ENCODE data around the gene LRP11. TPM values are rescaled to one million over a fixed set of nuclear protein-coding genes. Genes with fewer than 3 reads are reported as not detected.
A peak's percentile ranks its signal among the peaks of the same experiment; 100 is the strongest.

LRP11 gene
- total and polyA plus RNA-seq, 2 of the 13 experiments (the other 11 are each of a cell fraction or from before 2014, with no cell fraction given), result 32.4 to 48.9 TPM

DNA sequence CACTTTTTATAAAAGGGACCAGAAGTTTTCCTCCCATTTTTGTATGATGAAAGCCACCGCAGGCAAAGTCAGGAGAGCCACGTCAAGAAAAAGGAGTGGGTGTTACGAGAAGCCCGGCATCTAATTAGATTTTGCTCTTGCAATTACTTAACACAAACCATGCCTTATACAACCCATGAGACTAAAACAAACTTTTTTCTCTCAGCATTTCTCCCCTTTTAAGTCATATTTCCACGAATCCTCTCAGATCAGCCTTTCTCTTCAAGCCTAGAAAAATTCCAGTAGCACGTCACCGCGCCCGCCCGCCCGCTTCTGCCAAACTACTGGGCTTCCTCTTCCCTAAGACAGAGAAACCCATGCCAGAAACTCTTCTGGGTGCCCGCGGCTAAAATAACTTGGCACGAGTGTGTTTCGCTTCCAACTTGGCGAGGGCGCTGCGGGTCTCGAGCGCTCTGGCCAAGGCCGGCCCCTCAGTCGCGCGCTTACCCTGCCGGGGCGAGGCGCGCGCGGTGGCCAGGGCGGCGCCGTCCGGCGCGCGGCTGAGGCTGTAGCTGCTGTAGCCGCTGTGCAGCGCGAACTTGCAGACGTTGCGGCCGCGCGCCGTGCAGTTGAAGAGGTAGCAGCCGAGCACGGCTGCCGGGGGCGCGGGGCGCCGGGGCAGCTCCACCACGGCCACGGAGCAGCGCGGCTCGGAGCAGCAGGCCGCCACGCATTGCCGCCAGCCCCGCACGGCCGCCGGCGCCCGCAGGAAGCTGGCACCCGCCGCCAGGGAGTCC is 1.0 kb downstream of the LRP11 start (continued):
- TF ChIP-seq, protein P1, sequence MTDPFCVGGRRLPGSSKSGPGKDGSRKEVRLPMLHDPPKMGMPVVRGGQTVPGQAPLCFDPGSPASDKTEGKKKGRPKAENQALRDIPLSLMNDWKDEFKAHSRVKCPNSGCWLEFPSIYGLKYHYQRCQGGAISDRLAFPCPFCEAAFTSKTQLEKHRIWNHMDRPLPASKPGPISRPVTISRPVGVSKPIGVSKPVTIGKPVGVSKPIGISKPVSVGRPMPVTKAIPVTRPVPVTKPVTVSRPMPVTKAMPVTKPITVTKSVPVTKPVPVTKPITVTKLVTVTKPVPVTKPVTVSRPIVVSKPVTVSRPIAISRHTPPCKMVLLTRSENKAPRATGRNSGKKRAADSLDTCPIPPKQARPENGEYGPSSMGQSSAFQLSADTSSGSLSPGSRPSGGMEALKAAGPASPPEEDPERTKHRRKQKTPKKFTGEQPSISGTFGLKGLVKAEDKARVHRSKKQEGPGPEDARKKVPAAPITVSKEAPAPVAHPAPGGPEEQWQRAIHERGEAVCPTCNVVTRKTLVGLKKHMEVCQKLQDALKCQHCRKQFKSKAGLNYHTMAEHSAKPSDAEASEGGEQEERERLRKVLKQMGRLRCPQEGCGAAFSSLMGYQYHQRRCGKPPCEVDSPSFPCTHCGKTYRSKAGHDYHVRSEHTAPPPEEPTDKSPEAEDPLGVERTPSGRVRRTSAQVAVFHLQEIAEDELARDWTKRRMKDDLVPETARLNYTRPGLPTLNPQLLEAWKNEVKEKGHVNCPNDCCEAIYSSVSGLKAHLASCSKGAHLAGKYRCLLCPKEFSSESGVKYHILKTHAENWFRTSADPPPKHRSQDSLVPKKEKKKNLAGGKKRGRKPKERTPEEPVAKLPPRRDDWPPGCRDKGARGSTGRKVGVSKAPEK (CRISPR knock-in tag; IDR thresholded peaks at IDR 0.05; ENCODE audit: borderline replicate concordance), result no peak
- no peak; the same call in 1 of the 2 replicates for TF ChIP-seq GLI4 (CRISPR knock-in tag; IDR thresholded peaks at IDR 0.05; ENCODE audit: borderline replicate concordance)
- no peak for TF ChIP-seq ZNF263 (CRISPR knock-in tag; IDR thresholded peaks at IDR 0.05)
- no peak for TF ChIP-seq ZNF468 (CRISPR knock-in tag; IDR thresholded peaks at IDR 0.05)
- no peak for TF ChIP-seq SRF (IDR thresholded peaks at IDR 0.05; ENCODE audit: low read depth, low read length)
- TF ChIP-seq, protein P2, sequence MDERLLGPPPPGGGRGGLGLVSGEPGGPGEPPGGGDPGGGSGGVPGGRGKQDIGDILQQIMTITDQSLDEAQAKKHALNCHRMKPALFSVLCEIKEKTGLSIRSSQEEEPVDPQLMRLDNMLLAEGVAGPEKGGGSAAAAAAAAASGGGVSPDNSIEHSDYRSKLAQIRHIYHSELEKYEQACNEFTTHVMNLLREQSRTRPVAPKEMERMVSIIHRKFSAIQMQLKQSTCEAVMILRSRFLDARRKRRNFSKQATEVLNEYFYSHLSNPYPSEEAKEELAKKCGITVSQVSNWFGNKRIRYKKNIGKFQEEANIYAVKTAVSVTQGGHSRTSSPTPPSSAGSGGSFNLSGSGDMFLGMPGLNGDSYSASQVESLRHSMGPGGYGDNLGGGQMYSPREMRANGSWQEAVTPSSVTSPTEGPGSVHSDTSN (CRISPR knock-in tag; IDR thresholded peaks at IDR 0.05), result no peak
- TF ChIP-seq, protein P3, sequence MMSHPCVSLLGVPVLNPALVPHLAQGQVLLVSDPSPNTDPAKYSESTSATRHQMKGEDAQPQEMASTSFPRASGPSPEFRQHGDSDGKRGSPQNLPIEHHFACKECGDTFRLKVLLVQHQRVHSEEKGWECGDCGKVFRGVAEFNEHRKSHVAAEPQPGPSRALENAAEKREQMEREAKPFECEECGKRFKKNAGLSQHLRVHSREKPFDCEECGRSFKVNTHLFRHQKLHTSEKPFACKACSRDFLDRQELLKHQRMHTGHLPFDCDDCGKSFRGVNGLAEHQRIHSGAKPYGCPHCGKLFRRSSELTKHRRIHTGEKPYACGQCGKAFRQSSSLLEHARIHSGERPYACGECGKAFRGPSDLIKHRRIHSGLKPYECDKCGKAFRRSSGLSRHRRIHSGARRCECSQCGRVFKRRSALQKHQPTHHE (CRISPR knock-in tag; IDR thresholded peaks at IDR 0.05; ENCODE audit: borderline replicate concordance), result no peak
- 0 out of 2 replicates have a peak, but pooled peaks have one; percentile 79 for TF ChIP-seq ZFYVE20 (CRISPR knock-in tag; IDR thresholded peaks at IDR 0.05; ENCODE audit: borderline replicate concordance, low read depth)
- TF ChIP-seq ZNF883 (CRISPR knock-in tag; IDR thresholded peaks at IDR 0.05; ENCODE audit: not compliant biosample characterization), result peak; percentile 11
- no peak for TF ChIP-seq ZZZ3 (CRISPR knock-in tag; IDR thresholded peaks at IDR 0.05; ENCODE audit: borderline replicate concordance)
- TF ChIP-seq BHLHE40 (IDR thresholded peaks at IDR 0.05; ENCODE audit: low read length), result no peak
- peak; percentile 15 for TF ChIP-seq IKZF4 (CRISPR knock-in tag; IDR thresholded peaks at IDR 0.05; ENCODE audit: borderline replicate concordance, low read depth, not compliant biosample characterization)
- TF ChIP-seq ZNF564 (CRISPR knock-in tag; IDR thresholded peaks at IDR 0.05), result no peak
- no peak for TF ChIP-seq NR3C1 (CRISPR knock-in tag; IDR thresholded peaks at IDR 0.05)
- TF ChIP-seq RBM22 (optimal IDR thresholded peaks at IDR 0.05; ENCODE audit: low read length), result no peak
- TF ChIP-seq DR1 (CRISPR knock-in tag; IDR thresholded peaks at IDR 0.05), result no peak
- TF ChIP-seq ZNF17 (CRISPR knock-in tag; IDR thresholded peaks at IDR 0.05), result no peak
- no peak for TF ChIP-seq ZKSCAN8 (CRISPR knock-in tag; IDR thresholded peaks at IDR 0.05; ENCODE audit: borderline replicate concordance)
- TF ChIP-seq, protein P4, sequence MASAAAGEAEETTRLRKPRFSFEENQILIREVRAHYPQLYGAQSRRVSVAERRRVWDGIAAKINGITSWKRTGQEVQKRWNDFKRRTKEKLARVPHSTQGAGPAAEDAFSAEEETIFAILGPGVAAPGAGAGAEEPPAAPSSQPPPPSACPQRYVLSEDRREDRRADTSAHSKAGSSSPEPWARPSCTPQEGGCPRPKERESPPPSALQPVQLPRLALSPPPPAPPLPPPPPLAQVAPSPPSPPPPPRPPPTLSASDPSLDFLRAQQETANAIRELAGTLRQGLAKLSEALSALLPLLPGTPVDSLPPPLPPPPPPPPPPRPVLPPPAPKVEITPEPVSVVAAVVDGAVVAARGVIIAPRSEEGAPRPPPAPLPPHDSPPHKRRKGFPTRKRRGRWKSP (CRISPR knock-in tag; IDR thresholded peaks at IDR 0.05), result peak; percentile 66
- TF ChIP-seq, protein P5, sequence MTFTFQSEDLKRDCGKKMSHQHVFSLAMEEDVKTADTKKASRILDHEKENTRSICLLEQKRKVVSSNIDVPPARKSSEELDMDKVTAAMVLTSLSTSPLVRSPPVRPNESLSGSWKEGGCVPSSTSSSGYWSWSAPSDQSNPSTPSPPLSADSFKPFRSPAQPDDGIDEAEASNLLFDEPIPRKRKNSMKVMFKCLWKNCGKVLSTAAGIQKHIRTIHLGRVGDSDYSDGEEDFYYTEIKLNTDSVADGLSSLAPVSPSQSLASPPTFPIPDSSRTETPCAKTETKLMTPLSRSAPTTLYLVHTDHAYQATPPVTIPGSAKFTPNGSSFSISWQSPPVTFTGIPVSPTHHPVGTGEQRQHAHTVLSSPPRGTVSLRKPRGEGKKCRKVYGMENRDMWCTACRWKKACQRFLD (CRISPR knock-in tag; IDR thresholded peaks at IDR 0.05; ENCODE audit: borderline replicate concordance), result no peak
- TF ChIP-seq TBX3 (IDR thresholded peaks at IDR 0.05; ENCODE audit: borderline replicate concordance), result no peak
- TF ChIP-seq HOXA7 (CRISPR knock-in tag; IDR thresholded peaks at IDR 0.05), result no peak
